H1 (cell line): ENCODE results near the gene P4HA3. TPM values are rescaled to one million over a fixed set of nuclear protein-coding genes. Genes with fewer than 3 reads are reported as not detected.

Experiments used
- CTCF ChIA-PET: fragments of 300-600 bp; sonication (Branson Sonifier 250); formaldehyde crosslinking; loops from one replicate; lab custom pipeline; 2021; ENCODE audit not compliant: partially characterized antibody; lab: Charles Lee
- POLR2A ChIA-PET: fragments of 300-600 bp; sonication (Branson Sonifier 250); formaldehyde crosslinking; loops from one replicate; lab custom pipeline; 2021; ENCODE audit warnings: inconsistent platforms; ENCODE audit not compliant: partially characterized antibody; lab: Charles Lee
- DNase-seq, 2 experiments: peaks; one replicate each; pipeline versions ENCODE4 v3.0.0 to v3.0.0-alpha.2; 2010 to 2022; ENCODE audit warnings: low spot score in 2 of 2, low read depth in 1 of 2, mixed read lengths in 1 of 2
- FAIRE-seq: peaks from 2 replicates; lab custom pipeline; 2011; peaks lifted over from hg19 to GRCh38; lab: Jason Lieb, UNC
- H2AFZ ChIP-seq: 2 replicates; pipeline ENCODE4 v1.8.1; 2012; ENCODE audit warnings: low read length, inconsistent platforms
- H2AK5ac ChIP-seq: 2 replicates; pipeline ENCODE4 v1.6.1; 2013; ENCODE audit warnings: low read depth, low read length
- H2BK120ac ChIP-seq: replicated peaks from 2 replicates; pipeline ENCODE3; 2013; ENCODE audit warnings: low read depth, low read length, inconsistent platforms
- H2BK12ac ChIP-seq: 2 replicates; pipeline ENCODE4 v1.6.1; 2013; ENCODE audit warnings: low read depth, low read length
- H2BK15ac ChIP-seq: 2 replicates; pipeline ENCODE4 v1.6.1; 2013; ENCODE audit warnings: low read length
- H2BK20ac ChIP-seq: 2 replicates; pipeline ENCODE4 v1.6.1; 2013; ENCODE audit warnings: low read length
- H2BK5ac ChIP-seq: 2 replicates; pipeline ENCODE4 v1.6.1; 2013; ENCODE audit warnings: low read depth, low read length
- H3K14ac ChIP-seq: 2 replicates; pipeline ENCODE4 v1.6.1; 2013; ENCODE audit warnings: inconsistent platforms; ENCODE audit not compliant: insufficient read length
- H3K18ac ChIP-seq: 2 replicates; pipeline ENCODE4 v1.6.1; 2013; ENCODE audit warnings: low read length; ENCODE audit errors: extremely low read depth
- H3K23ac ChIP-seq: 2 replicates; pipeline ENCODE4 v1.6.1; 2013; ENCODE audit warnings: inconsistent platforms; ENCODE audit not compliant: insufficient read length
- H3K23me2 ChIP-seq: 2 replicates; pipeline ENCODE4 v1.6.1; 2013; ENCODE audit warnings: low read depth, low read length
- H3K27ac ChIP-seq: 2 replicates; pipeline ENCODE4 v1.6.1; 2011; ENCODE audit warnings: low read depth, low read length, inconsistent platforms
- H3K27me3 ChIP-seq, 4 experiments: replicated peaks in 1 of 4; 1 replicate in 1 of 4; 2 replicates in 3 of 4; pipeline versions ENCODE4 v1.6.1 to v1.8.1; 2011 to 2013; ENCODE audit warnings: low read length in 3 of 4, mild to moderate bottlenecking in 3 of 4, inconsistent platforms in 2 of 4, mixed read lengths in 2 of 4, moderate library complexity in 1 of 4; ENCODE audit not compliant: control insufficient read depth in 3 of 4, insufficient read depth in 3 of 4; ENCODE audit errors: extremely low read depth in 1 of 4
- H3K36me3 ChIP-seq, 4 experiments: 2 replicates each; pipeline versions ENCODE4 v1.6.1 to v1.8.1; 2011 to 2013; ENCODE audit warnings: mild to moderate bottlenecking in 4 of 4, low read length in 3 of 4, moderate library complexity in 2 of 4, control low read depth in 1 of 4, inconsistent platforms in 1 of 4; ENCODE audit not compliant: insufficient read depth in 4 of 4, control insufficient read depth in 2 of 4
- H3K4ac ChIP-seq: replicated peaks from 2 replicates; pipeline ENCODE3; 2013; ENCODE audit warnings: low read length, low read depth, mixed read lengths, inconsistent platforms; ENCODE audit not compliant: insufficient read length
- H3K4me1 ChIP-seq, 4 experiments: replicated peaks in 1 of 4; 1 replicate in 1 of 4; 2 replicates in 3 of 4; pipeline versions ENCODE4 v1.6.1 to v1.8.1; 2011 to 2013; ENCODE audit warnings: low read length in 3 of 4, inconsistent platforms in 2 of 4, mixed read lengths in 1 of 4; ENCODE audit not compliant: insufficient read depth in 4 of 4, control insufficient read depth in 3 of 4
- H3K4me2 ChIP-seq, 2 experiments: 2 replicates each; pipeline versions ENCODE4 v1.6.1 to v1.8.1; 2011 to 2013; ENCODE audit warnings: low read depth in 2 of 2, low read length in 2 of 2, control low read depth in 1 of 2, inconsistent platforms in 1 of 2, mild to moderate bottlenecking in 1 of 2; ENCODE audit not compliant: insufficient read depth in 1 of 2
- H3K4me3 ChIP-seq, 4 experiments: fragments of 200-600, 300-600 bp in 1 of 4; sonication (generic), shearing (Covaris generic), sonication (Bioruptor Twin) in 1 of 4; 2 replicates each; pipeline versions ENCODE4 v1.5.1 to v1.8.1; 2011 to 2016; ENCODE audit warnings: low read length in 4 of 4, low read depth in 3 of 4, control low read depth in 2 of 4, inconsistent platforms in 2 of 4, mild to moderate bottlenecking in 2 of 4, mixed read lengths in 1 of 4, moderate library complexity in 1 of 4; ENCODE audit not compliant: insufficient read depth in 2 of 4; ENCODE audit errors: extremely low read depth in 1 of 4
- H3K56ac ChIP-seq: replicated peaks from 2 replicates; pipeline ENCODE3; 2013; ENCODE audit warnings: low read depth, mild to moderate bottlenecking, mixed read lengths, low read length, inconsistent platforms; ENCODE audit not compliant: insufficient read length
- H3K79me1 ChIP-seq: 2 replicates; pipeline ENCODE4 v1.6.1; 2013; ENCODE audit warnings: low read depth, low read length, control low read depth
- H3K79me2 ChIP-seq, 2 experiments: 2 replicates each; pipeline versions ENCODE4 v1.6.1 to v1.8.1; 2012 to 2013; ENCODE audit warnings: low read length in 2 of 2, mild to moderate bottlenecking in 2 of 2, inconsistent platforms in 1 of 2; ENCODE audit not compliant: insufficient read depth in 2 of 2, control insufficient read depth in 1 of 2
- H3K9ac ChIP-seq, 4 experiments: replicated peaks in 1 of 4; 1 replicate in 1 of 4; 2 replicates in 3 of 4; pipeline versions ENCODE4 v1.6.1 to v1.8.1; 2011 to 2013; ENCODE audit warnings: low read depth in 3 of 4, low read length in 3 of 4, control low read depth in 2 of 4, mild to moderate bottlenecking in 2 of 4, moderate library complexity in 2 of 4, inconsistent platforms in 1 of 4; ENCODE audit errors: extremely low read depth in 1 of 4
- H3K9me3 ChIP-seq, 2 experiments: 2 replicates each; pipeline versions ENCODE4 v1.6.1 to v1.8.1; 2012 to 2013; ENCODE audit warnings: mild to moderate bottlenecking in 2 of 2, moderate library complexity in 2 of 2, control low read depth in 1 of 2, inconsistent platforms in 1 of 2, low read depth in 1 of 2, low read length in 1 of 2, mixed read lengths in 1 of 2; ENCODE audit not compliant: insufficient read depth in 2 of 2
- H4K20me1 ChIP-seq, 2 experiments: replicated peaks in 1 of 2; 2 replicates each; pipeline versions ENCODE3 to v1.8.1; 2011 to 2013; ENCODE audit warnings: inconsistent platforms in 2 of 2, low read length in 2 of 2, mild to moderate bottlenecking in 1 of 2; ENCODE audit not compliant: insufficient read depth in 2 of 2, control insufficient read depth in 1 of 2
- H4K5ac ChIP-seq: 2 replicates; pipeline ENCODE4 v1.6.1; 2013; ENCODE audit warnings: low read length, low read depth, mixed read lengths, inconsistent platforms; ENCODE audit not compliant: insufficient read length
- H4K8ac ChIP-seq: 2 replicates; pipeline ENCODE4 v1.8.0; 2013; ENCODE audit warnings: mild to moderate bottlenecking, moderate library complexity, low read length, inconsistent platforms; ENCODE audit not compliant: insufficient read depth; ENCODE audit errors: extremely low read depth
- H4K91ac ChIP-seq: replicated peaks from 2 replicates; pipeline ENCODE3; 2013; ENCODE audit warnings: low read length, mixed read lengths, inconsistent platforms; ENCODE audit not compliant: insufficient read length
- CREB1 ChIP-seq: IDR thresholded peaks from 2 replicates; pipeline ENCODE4 v1.6.1; 2012; ENCODE audit warnings: inconsistent platforms
- RBBP5 ChIP-seq: IDR thresholded peaks from 2 replicates; pipeline ENCODE4 v1.7.1; 2012; ENCODE audit warnings: low read depth, mild to moderate bottlenecking, inconsistent platforms, low read length, moderate library complexity, borderline replicate concordance
- SIX5 ChIP-seq: IDR thresholded peaks from 2 replicates; pipeline ENCODE4 v1.6.1; 2011; ENCODE audit warnings: mild to moderate bottlenecking, low read depth, low read length
- WGBS, 2 experiments: shearing (Covaris generic) in 1 of 2; methylation state at CpG; one replicate each; pipeline versions ENCODE4 v1.1.6 to v1.1.7; 2013 to 2015; ENCODE audit warnings: low lambda C conversion rate in 2 of 2, mixed read lengths in 2 of 2, inconsistent platforms in 1 of 2, low coverage in 1 of 2, missing lambda C conversion rate in 1 of 2; ENCODE audit not compliant: insufficient replicate concordance in 2 of 2, insufficient coverage in 1 of 2, insufficient read length in 1 of 2; ENCODE audit errors: extremely low coverage in 1 of 2, missing lambda C conversion rate in 1 of 2; 5-methylcytosine and 5-hydroxymethylcytosine counted together
- polyA plus RNA-seq, 7 experiments: library from polyadenylated mRNA; depleted of rRNA in 3 of 7; stranded (reverse) in 5 of 7; unstranded in 2 of 7; fragments of >200 nt in 5 of 7; fragments of 200-250 nt in 2 of 7; gene quantifications; 1 replicate in 5 of 7; 2 replicates in 1 of 7; 4 replicates in 1 of 7; pipeline versions ENCODE4 v1.2.1 to v1.2.3, GENCODE V29; 2011 to 2013; ENCODE audit warnings: missing spikeins in 2 of 7, mixed read lengths in 2 of 7
- total RNA-seq: library from RNA; stranded (reverse); fragmentation: NEBNext Ultra II Directional; extraction: Animal tissue kit (Norgen Biotek cat#: 25700); gene quantifications from 2 replicates; pipeline ENCODE4 v1.2.1, GENCODE V29; 2021

The P4HA3 gene
- total and polyA plus RNA-seq, 2 of the 8 experiments (the other 6 are each of a cell fraction or from before 2014, with no cell fraction given): 0.06 TPM; not detected in 1

DNA sequence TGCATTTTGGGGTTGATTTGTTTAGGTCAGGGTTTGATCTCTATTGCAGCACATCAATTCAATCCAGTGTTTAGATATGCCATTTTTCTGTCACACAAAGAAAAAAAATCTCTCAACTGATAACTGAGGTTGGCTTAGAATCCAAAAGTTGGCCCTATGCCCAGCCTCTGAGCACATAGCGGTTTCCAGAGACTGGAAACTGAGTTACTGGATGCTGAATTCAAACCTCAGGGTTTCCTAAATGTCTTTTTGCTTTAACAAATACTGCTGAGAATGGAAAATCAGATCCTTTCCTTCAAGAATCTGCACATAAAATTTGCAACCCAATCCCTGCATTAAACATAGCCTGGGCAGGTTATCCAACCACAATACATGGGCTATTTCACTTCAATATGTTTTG is 4.0 kb downstream of the P4HA3 start:
- no peak overlapping the region for H3K18ac ChIP-seq
- H3K14ac ChIP-seq: no peak overlapping the region
- DNase-seq (no peak), FAIRE-seq (no peak)
- H2BK120ac ChIP-seq: no peak overlapping the region
- no peak overlapping the region for H2AFZ ChIP-seq
- no peak overlapping the region for H3K9ac ChIP-seq
- H3K4me1 ChIP-seq: peaks cover 0 to 8% (median 3%) of the 10 kb centered on the region in 4 experiments; a peak in 3 of 7 replicates
- ChIA-PET CTCF (interaction anchor here (1.2 kb wide), 1 partner anchor 52 kb away, joined by 4 read pairs; no protein-coding TSS in a partner anchor), POLR2A (no interaction called here)
- peaks cover 7% of the 10 kb centered on the region for H3K23me2 ChIP-seq
- H2BK20ac ChIP-seq: no peak overlapping the region
- H4K91ac ChIP-seq: no peak overlapping the region
- no peak overlapping the region for H3K23ac ChIP-seq
- no peaks in the 10 kb centered on the region for H3K36me3 ChIP-seq
- H4K8ac ChIP-seq: no peak overlapping the region
- WGBS, 2 experiments: 88% methylated on average over 1 of the region's 1 CpG; no CpG with 5 or more reads in 1 of the 2 experiments
- no peak overlapping the region for H3K4me2 ChIP-seq
- H3K79me2 ChIP-seq: no peaks in the 10 kb centered on the region
- H3K4ac ChIP-seq: no peak overlapping the region
- no peak overlapping the region for H3K27ac ChIP-seq
- peaks cover 0 to 6% of the 10 kb centered on the region in 2 experiments for H4K20me1 ChIP-seq
- H4K5ac ChIP-seq: no peak overlapping the region
- H3K56ac ChIP-seq: no peak overlapping the region
- H2BK12ac ChIP-seq: no peak overlapping the region
- no peak overlapping the region for H2BK15ac ChIP-seq
- H3K4me3 ChIP-seq: no peak overlapping the region
- peaks cover 7 to 23% (median 16%) of the 10 kb centered on the region in 4 experiments for H3K27me3 ChIP-seq
- no peak overlapping the region for H2AK5ac ChIP-seq
- no peaks in the 10 kb centered on the region for H3K9me3 ChIP-seq
- H3K79me1 ChIP-seq: no peaks in the 10 kb centered on the region
- no peak for TF ChIP-seq SIX5
- no peak for TF ChIP-seq CREB1
- no peak for TF ChIP-seq RBBP5
- H2BK5ac ChIP-seq: no peak overlapping the region
